NB4 (cell line): ENCODE results near the gene ELAC2.

Experiments used
- CTCF ChIP-seq: IDR thresholded peaks from one replicate; pipeline ENCODE4 v1.5.1; 2012; ENCODE audit warnings: low read depth, low read length
- MAX ChIP-seq: IDR thresholded peaks from 2 replicates; pipeline ENCODE4 v1.6.1; 2011; ENCODE audit warnings: low read depth, low read length
- MYC ChIP-seq: IDR thresholded peaks from 2 replicates; pipeline ENCODE4 v1.6.1; 2011; ENCODE audit warnings: low read depth, low read length
- POLR2A ChIP-seq: IDR thresholded peaks from 2 replicates; pipeline ENCODE4 v1.6.1; 2011; ENCODE audit warnings: mild to moderate bottlenecking; ENCODE audit not compliant: insufficient read length; ENCODE audit errors: extremely low read depth

- no peak for TF ChIP-seq MAX
- no peak for TF ChIP-seq POLR2A
- no peak for TF ChIP-seq CTCF
- no peak for TF ChIP-seq MYC
Measured at GRCh38 chr17:13051915-13052314, 34.1 kb upstream of the ELAC2 start.
